Measurements from ENCODE around the gene BBX. TPM values are rescaled to one million over a fixed set of nuclear protein-coding genes. Genes with fewer than 3 reads are reported as not detected.

The BBX gene
- total RNA-seq, 1 experiment from 2014 or later = 66.8 TPM

DNA sequence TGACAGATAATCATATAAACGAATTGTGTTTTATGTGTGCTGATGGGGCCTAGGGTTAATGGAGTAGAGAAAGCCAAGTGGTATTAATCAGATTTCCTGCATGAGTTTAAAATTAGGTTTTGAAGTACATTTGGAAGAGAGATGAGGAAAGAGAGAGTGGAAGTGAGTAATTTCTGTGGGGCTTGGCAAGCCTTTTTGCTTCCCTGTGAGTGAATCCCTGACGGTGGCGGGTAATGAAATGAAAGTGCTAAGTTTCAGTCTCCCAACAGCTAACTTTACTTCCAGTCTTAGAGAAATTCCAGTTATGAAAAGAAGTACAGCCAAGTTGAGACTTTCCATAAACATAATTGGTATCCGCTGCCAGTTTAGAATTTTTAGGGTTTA is 139.4 kb downstream of the BBX start:
- no peaks in the 10 kb centered on the region for H4K20me1 ChIP-seq (ENCODE audit: low read length)
- BruUV-seq (replicated peaks) = no TSS peak
- peak overlapping the region; percentile 4; the same call in 1 of the 2 replicates for H3K27ac ChIP-seq (ENCODE audit: low read length)
- no peaks in the 10 kb centered on the region for H3K9me2 ChIP-seq (replicated peaks; ENCODE audit: low read length)
- TF ChIP-seq EZH2 (IDR thresholded peaks at IDR 0.05; ENCODE audit: low read length, unreplicated experiment) (no peak), CTCF (conservative IDR thresholded peaks at IDR 0.05; ENCODE audit: low read depth, low read length) (no peak), EZH2phosphoT487 (IDR thresholded peaks at IDR 0.05; ENCODE audit: borderline replicate concordance, low read length) (no peak)
- H3K4me1 ChIP-seq (ENCODE audit: insufficient read depth, low read length) = peaks cover 18% of the 10 kb centered on the region; the same call in 1 of the 2 replicates
- no peaks in the 10 kb centered on the region for H3F3A ChIP-seq (ENCODE audit: low read length, unreplicated experiment)
- CTCF ChIA-PET = no interaction called here
- intact Hi-C loops (cut with micrococcal nuclease) = loop anchor here (5.0 to 10.0 kb wide), 2 partner anchors 185 to 427 kb away; no protein-coding TSS in a partner anchor
- H3K4me2 ChIP-seq (ENCODE audit: low read length) = peak overlapping the region; percentile 23; the same call in 1 of the 2 replicates
- H2AFZ ChIP-seq (ENCODE audit: low read length) = no peak overlapping the region
- H3K9me3 ChIP-seq (ENCODE audit: low read length) = no peaks in the 10 kb centered on the region
- DNase-seq = peak; percentile 33
- POLR2A ChIA-PET (ENCODE audit: unreplicated experiment) = no interaction called here
- no peaks in the 10 kb centered on the region for H3K79me2 ChIP-seq (ENCODE audit: low read length)
- no peak overlapping the region for H3K4me3 ChIP-seq (ENCODE audit: low read length)
- H3K27me3 ChIP-seq (ENCODE audit: low read length) = no peaks in the 10 kb centered on the region
- no peak overlapping the region for H3K9ac ChIP-seq (ENCODE audit: low read length)
- H3K36me3 ChIP-seq (ENCODE audit: low read depth, low read length) = no peaks in the 10 kb centered on the region
- ATAC-seq = peak; percentile 68

GRCh38 chr3:107662586-107662985 is 139.8 kb downstream of the BBX start:
- Histone ChIP-seq H3K4me2 (ENCODE audit: low read length) (peak overlapping the region; percentile 23; the same call in 1 of the 2 replicates), H3K79me2 (ENCODE audit: low read length) (no peaks in the 10 kb centered on the region), H3K36me3 (ENCODE audit: low read depth, low read length) (no peaks in the 10 kb centered on the region), H3K4me1 (ENCODE audit: insufficient read depth, low read length) (peaks cover 17% of the 10 kb centered on the region; the same call in 1 of the 2 replicates), H3K9me2 (replicated peaks; ENCODE audit: low read length) (no peaks in the 10 kb centered on the region), H4K20me1 (ENCODE audit: low read length) (no peaks in the 10 kb centered on the region), H3K9ac (ENCODE audit: low read length) (no peak overlapping the region), H2AFZ (ENCODE audit: low read length) (no peak overlapping the region), H3K27ac (ENCODE audit: low read length) (no peak overlapping the region), H3K4me3 (ENCODE audit: low read length) (no peak overlapping the region), H3F3A (ENCODE audit: low read length, unreplicated experiment) (no peaks in the 10 kb centered on the region), H3K27me3 (ENCODE audit: low read length) (no peaks in the 10 kb centered on the region), H3K9me3 (ENCODE audit: low read length) (no peaks in the 10 kb centered on the region)
- ChIA-PET POLR2A (ENCODE audit: unreplicated experiment) (no interaction called here), CTCF (no interaction called here)
- ATAC-seq (no peak), DNase-seq (no peak)
- intact Hi-C loops (cut with micrococcal nuclease) = loop anchor here (5.0 to 10.0 kb wide), 2 partner anchors 185 to 428 kb away; no protein-coding TSS in a partner anchor
- no TSS peak for BruUV-seq (replicated peaks)
- TF ChIP-seq EZH2 (IDR thresholded peaks at IDR 0.05; ENCODE audit: low read length, unreplicated experiment) (no peak), EZH2phosphoT487 (IDR thresholded peaks at IDR 0.05; ENCODE audit: borderline replicate concordance, low read length) (no peak), CTCF (conservative IDR thresholded peaks at IDR 0.05; ENCODE audit: low read depth, low read length) (no peak)

DNA sequence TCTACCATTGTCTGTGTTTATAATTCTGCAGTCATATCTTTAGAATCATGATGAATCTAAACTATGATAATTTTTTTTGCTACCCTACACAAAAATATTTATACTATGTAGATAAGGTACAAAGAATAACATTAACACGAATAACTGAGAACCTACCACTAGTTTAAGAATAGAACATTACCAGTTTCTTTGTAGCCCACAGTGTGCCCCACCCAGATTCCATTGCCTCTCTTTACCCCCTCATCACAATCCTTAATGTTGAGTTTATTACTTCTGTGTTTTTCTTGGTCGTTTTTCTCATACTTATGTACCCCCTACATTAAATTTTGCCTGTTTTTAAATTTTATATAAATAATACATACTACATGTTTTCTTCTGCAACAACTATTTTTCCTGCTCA is 140.5 kb downstream of the BBX start:
- no peak overlapping the region for H2AFZ ChIP-seq (ENCODE audit: low read length)
- no peaks in the 10 kb centered on the region for H4K20me1 ChIP-seq (ENCODE audit: low read length)
- no peak for ATAC-seq
- peaks cover 10% of the 10 kb centered on the region; the same call in 1 of the 2 replicates for H3K4me1 ChIP-seq (ENCODE audit: insufficient read depth, low read length)
- no peaks in the 10 kb centered on the region for H3K9me2 ChIP-seq (replicated peaks; ENCODE audit: low read length)
- H3K36me3 ChIP-seq (ENCODE audit: low read depth, low read length) = no peaks in the 10 kb centered on the region
- H3K27ac ChIP-seq (ENCODE audit: low read length) = no peak overlapping the region
- ChIA-PET POLR2A (ENCODE audit: unreplicated experiment) (no interaction called here), CTCF (no interaction called here)
- no TSS peak for BruUV-seq (replicated peaks)
- H3K9ac ChIP-seq (ENCODE audit: low read length) = no peak overlapping the region
- intact Hi-C loops (cut with micrococcal nuclease) = loop anchor here (5.0 to 10.0 kb wide), 2 partner anchors 184 to 428 kb away; no protein-coding TSS in a partner anchor
- H3K9me3 ChIP-seq (ENCODE audit: low read length) = no peaks in the 10 kb centered on the region
- H3K4me2 ChIP-seq (ENCODE audit: low read length) = no peak overlapping the region
- H3K4me3 ChIP-seq (ENCODE audit: low read length) = no peak overlapping the region
- H3K27me3 ChIP-seq (ENCODE audit: low read length) = no peaks in the 10 kb centered on the region
- no peaks in the 10 kb centered on the region for H3K79me2 ChIP-seq (ENCODE audit: low read length)
- TF ChIP-seq CTCF (conservative IDR thresholded peaks at IDR 0.05; ENCODE audit: low read depth, low read length) (no peak), EZH2 (IDR thresholded peaks at IDR 0.05; ENCODE audit: low read length, unreplicated experiment) (no peak), EZH2phosphoT487 (IDR thresholded peaks at IDR 0.05; ENCODE audit: borderline replicate concordance, low read length) (no peak)
- no peaks in the 10 kb centered on the region for H3F3A ChIP-seq (ENCODE audit: low read length, unreplicated experiment)
- DNase-seq = no peak
